Measurements from ENCODE around the gene CDH12.
"Not testable (repeated sequence)": the region's sequence is repeated elsewhere in the genome, so short reads cannot be mapped to it uniquely, and the experiment has no call there.

DNA sequence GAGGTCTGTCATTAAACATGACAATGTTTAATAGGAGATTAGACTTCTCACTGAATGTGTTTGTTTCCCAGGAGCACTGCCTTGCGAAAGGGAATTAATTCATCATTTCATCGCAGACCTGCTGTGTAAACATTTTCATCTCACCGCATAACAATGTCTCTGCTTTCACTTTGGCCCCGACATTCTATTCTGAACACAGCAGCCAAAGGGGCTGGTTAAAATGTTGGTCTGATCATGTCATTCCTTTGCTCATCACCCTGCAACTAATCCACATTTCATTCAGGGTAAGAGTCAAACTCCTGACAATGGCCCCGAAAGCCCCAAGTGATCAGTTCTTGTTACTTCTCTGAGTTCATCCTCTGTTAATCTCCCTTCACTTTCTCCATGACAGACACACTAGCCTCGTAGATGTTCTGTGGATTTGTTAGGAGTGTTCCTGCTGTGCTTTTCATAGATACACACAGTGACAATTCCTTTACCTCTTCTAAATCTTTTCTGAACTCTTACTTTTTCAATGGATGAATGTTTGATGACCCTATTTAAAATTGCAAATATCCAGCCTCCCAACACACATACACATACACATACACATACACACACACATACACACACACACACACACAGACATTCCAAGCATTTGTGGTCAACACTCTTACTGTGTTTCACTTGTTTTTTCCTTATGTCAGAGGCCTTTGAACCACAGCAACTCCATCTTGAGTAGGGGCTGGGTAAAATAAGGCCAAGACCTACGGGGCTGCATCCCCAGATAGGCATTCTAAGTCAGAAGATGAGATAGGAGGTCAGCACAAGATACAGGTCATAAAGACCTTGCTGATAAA, 688.0 kb downstream of the CDH12 start:
- TF ChIP-seq TCF4 (CRISPR knock-in tag; IDR thresholded peaks at IDR 0.05; ENCODE audit: borderline replicate concordance); ESRRG (CRISPR knock-in tag; IDR thresholded peaks at IDR 0.05); ZFP30 (CRISPR knock-in tag; IDR thresholded peaks at IDR 0.05); CSDC2 (CRISPR knock-in tag; IDR thresholded peaks at IDR 0.05); OSR1 (CRISPR knock-in tag; IDR thresholded peaks at IDR 0.05); ARNTL (CRISPR knock-in tag; IDR thresholded peaks at IDR 0.05; ENCODE audit: borderline replicate concordance, low read depth); RARB (CRISPR knock-in tag; IDR thresholded peaks at IDR 0.05): not testable (repeated sequence)
- TF ChIP-seq, protein P1, sequence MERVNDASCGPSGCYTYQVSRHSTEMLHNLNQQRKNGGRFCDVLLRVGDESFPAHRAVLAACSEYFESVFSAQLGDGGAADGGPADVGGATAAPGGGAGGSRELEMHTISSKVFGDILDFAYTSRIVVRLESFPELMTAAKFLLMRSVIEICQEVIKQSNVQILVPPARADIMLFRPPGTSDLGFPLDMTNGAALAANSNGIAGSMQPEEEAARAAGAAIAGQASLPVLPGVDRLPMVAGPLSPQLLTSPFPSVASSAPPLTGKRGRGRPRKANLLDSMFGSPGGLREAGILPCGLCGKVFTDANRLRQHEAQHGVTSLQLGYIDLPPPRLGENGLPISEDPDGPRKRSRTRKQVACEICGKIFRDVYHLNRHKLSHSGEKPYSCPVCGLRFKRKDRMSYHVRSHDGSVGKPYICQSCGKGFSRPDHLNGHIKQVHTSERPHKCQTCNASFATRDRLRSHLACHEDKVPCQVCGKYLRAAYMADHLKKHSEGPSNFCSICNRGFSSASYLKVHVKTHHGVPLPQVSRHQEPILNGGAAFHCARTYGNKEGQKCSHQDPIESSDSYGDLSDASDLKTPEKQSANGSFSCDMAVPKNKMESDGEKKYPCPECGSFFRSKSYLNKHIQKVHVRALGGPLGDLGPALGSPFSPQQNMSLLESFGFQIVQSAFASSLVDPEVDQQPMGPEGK (CRISPR knock-in tag; IDR thresholded peaks at IDR 0.05; ENCODE audit: borderline replicate concordance): not testable (repeated sequence)
- TF ChIP-seq, protein P2, sequence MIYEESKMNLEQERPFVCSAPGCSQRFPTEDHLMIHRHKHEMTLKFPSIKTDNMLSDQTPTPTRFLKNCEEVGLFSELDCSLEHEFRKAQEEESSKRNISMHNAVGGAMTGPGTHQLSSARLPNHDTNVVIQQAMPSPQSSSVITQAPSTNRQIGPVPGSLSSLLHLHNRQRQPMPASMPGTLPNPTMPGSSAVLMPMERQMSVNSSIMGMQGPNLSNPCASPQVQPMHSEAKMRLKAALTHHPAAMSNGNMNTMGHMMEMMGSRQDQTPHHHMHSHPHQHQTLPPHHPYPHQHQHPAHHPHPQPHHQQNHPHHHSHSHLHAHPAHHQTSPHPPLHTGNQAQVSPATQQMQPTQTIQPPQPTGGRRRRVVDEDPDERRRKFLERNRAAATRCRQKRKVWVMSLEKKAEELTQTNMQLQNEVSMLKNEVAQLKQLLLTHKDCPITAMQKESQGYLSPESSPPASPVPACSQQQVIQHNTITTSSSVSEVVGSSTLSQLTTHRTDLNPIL (CRISPR knock-in tag; IDR thresholded peaks at IDR 0.05; ENCODE audit: low read depth): not testable (repeated sequence)
